GM23248 (cell line): ENCODE data around the gene FAM20C. TPM values are rescaled to one million over a fixed set of nuclear protein-coding genes. Genes with fewer than 3 reads are reported as not detected.

ENCODE experiments used
- DNase-seq: peaks from one replicate; pipeline ENCODE4 v3.0.0-alpha.2; 2015
- H2AFZ ChIP-seq: fragments of 200-600 bp; sonication (generic); 2 replicates; pipeline ENCODE4 v1.6.1; 2016; ENCODE audit warnings: antibody characterized with exemption
- H3F3A ChIP-seq: fragments of 200-600 bp; sonication (generic); 2 replicates; pipeline ENCODE4 v1.6.1; 2016; ENCODE audit warnings: mild to moderate bottlenecking, antibody characterized with exemption, mixed run types; ENCODE audit not compliant: insufficient read depth
- H3K27ac ChIP-seq: fragments of 200-600 bp; sonication (generic); 2 replicates; pipeline ENCODE4 v1.5.1; 2016; ENCODE audit warnings: mild to moderate bottlenecking
- H3K27me3 ChIP-seq: fragments of 200-600 bp; sonication (generic); replicated peaks from 2 replicates; pipeline ENCODE4 v1.6.1; 2016; ENCODE audit warnings: mild to moderate bottlenecking; ENCODE audit not compliant: insufficient read depth
- H3K36me3 ChIP-seq: fragments of 200-600 bp; sonication (generic); 2 replicates; pipeline ENCODE4 v1.6.1; 2016; ENCODE audit warnings: low read depth, mild to moderate bottlenecking
- H3K4me1 ChIP-seq: fragments of 200-600 bp; sonication (generic); 2 replicates; pipeline ENCODE4 v1.6.1; 2016; ENCODE audit warnings: mild to moderate bottlenecking; ENCODE audit not compliant: insufficient read depth
- H3K4me2 ChIP-seq: fragments of 200-600 bp; sonication (generic); one replicate; pipeline ENCODE4 v1.6.1; 2016; ENCODE audit warnings: mild to moderate bottlenecking; ENCODE audit not compliant: unreplicated experiment
- H3K4me3 ChIP-seq: fragments of 200-600 bp; sonication (generic); 2 replicates; pipeline ENCODE4 v1.5.1; 2016; ENCODE audit warnings: mild to moderate bottlenecking
- H3K79me2 ChIP-seq: fragments of 200-600 bp; sonication (generic); 2 replicates; pipeline ENCODE4 v1.6.1; 2016; ENCODE audit warnings: mild to moderate bottlenecking; ENCODE audit not compliant: insufficient read depth
- H3K9ac ChIP-seq: fragments of 200-600 bp; sonication (generic); 2 replicates; pipeline ENCODE4 v1.6.1; 2016; ENCODE audit warnings: mild to moderate bottlenecking
- H3K9me2 ChIP-seq: fragments of 200-600 bp; sonication (generic); 2 replicates; pipeline ENCODE4 v1.6.1; 2016; ENCODE audit warnings: mixed run types, mild to moderate bottlenecking, moderate library complexity; ENCODE audit not compliant: insufficient read depth
- H3K9me3 ChIP-seq: fragments of 200-600 bp; sonication (generic); one replicate; pipeline ENCODE4 v1.6.1; 2017; ENCODE audit warnings: low read depth
- H4K20me1 ChIP-seq: fragments of 200-600 bp; sonication (generic); 2 replicates; pipeline ENCODE4 v1.6.0; 2016; ENCODE audit not compliant: insufficient read depth
- EZH2 ChIP-seq: fragments of 200-600 bp; sonication (generic); IDR thresholded peaks from 2 replicates; pipeline ENCODE4 v1.6.1; 2018; ENCODE audit warnings: antibody characterized with exemption, mild to moderate bottlenecking; ENCODE audit not compliant: insufficient read depth, poor library complexity, severe bottlenecking
- EZH2phosphoT487 ChIP-seq: fragments of 200-600 bp; sonication (generic); IDR thresholded peaks from 2 replicates; pipeline ENCODE4 v1.6.1; 2018; ENCODE audit warnings: antibody characterized with exemption, moderate library complexity, mild to moderate bottlenecking, low read depth; ENCODE audit not compliant: insufficient read depth
- WGBS, 2 experiments: methylation state at CpG; one replicate each; pipeline ENCODE4 v1.1.6; 2015 to 2017; ENCODE audit warnings: low lambda C conversion rate in 2 of 2, low coverage in 1 of 2; ENCODE audit errors: missing lambda C conversion rate in 2 of 2; 5-methylcytosine and 5-hydroxymethylcytosine counted together
- in situ Hi-C: fragments of 300-500 bp; cut with MboI; formaldehyde crosslinking; loops from 2 replicates; pipeline ENCODE4 v1.15.0; 2020
- polyA plus RNA-seq: library from polyadenylated mRNA; unstranded; fragments of >200 nt; fragmentation: Nextera tagmentation; extraction: Ambion mirVana; gene quantifications from 2 replicates; pipeline ENCODE4 v1.2.1, GENCODE V29; 2016
- total RNA-seq: library from RNA; depleted of rRNA; stranded (reverse); fragments of >200 nt; shearing (Covaris generic); gene quantifications from 2 replicates; pipeline ENCODE4 v1.2.3, GENCODE V29; 2014

FAM20C gene
- total and polyA plus RNA-seq, 2 experiments from 2014 or later: 13.5 to 63.8 TPM

- Histone ChIP-seq H4K20me1 (no peaks in the 10 kb centered on the region), H3K9me2 (no peaks in the 10 kb centered on the region), H3K27ac (no peak overlapping the region), H3K4me2 (no peak overlapping the region), H3K9ac (no peak overlapping the region), H3F3A (no peaks in the 10 kb centered on the region), H3K9me3 (no peaks in the 10 kb centered on the region), H3K4me3 (no peak overlapping the region), H3K27me3 (peaks cover 69% of the 10 kb centered on the region), H3K36me3 (no peaks in the 10 kb centered on the region), H3K79me2 (no peaks in the 10 kb centered on the region), H2AFZ (no peak overlapping the region), H3K4me1 (no peaks in the 10 kb centered on the region)
- 41 to 50% methylated on average over 7 of the region's 7 CpGs for WGBS, 2 experiments
- DNase-seq: no peak
- in situ Hi-C loops: no loop called here
- no peak for TF ChIP-seq EZH2phosphoT487
- TF ChIP-seq EZH2: no peak
Observed at GRCh38 chr7:292226-292625, 99.9 kb downstream of the FAM20C start.

GRCh38 chr7:292826-293225, 100.5 kb downstream of the FAM20C start:
- no peak overlapping the region for H2AFZ ChIP-seq
- no peaks in the 10 kb centered on the region for H3F3A ChIP-seq
- H3K79me2 ChIP-seq: no peaks in the 10 kb centered on the region
- no peaks in the 10 kb centered on the region for H3K9me2 ChIP-seq
- H3K9ac ChIP-seq: no peak overlapping the region
- H3K27ac ChIP-seq: no peak overlapping the region
- DNase-seq: no peak
- H3K27me3 ChIP-seq: peaks cover 65% of the 10 kb centered on the region
- no peaks in the 10 kb centered on the region for H3K4me1 ChIP-seq
- in situ Hi-C loops: no loop called here
- no peaks in the 10 kb centered on the region for H3K36me3 ChIP-seq
- no peaks in the 10 kb centered on the region for H4K20me1 ChIP-seq
- H3K4me2 ChIP-seq: no peak overlapping the region
- no peaks in the 10 kb centered on the region for H3K9me3 ChIP-seq
- WGBS, 2 experiments: 71 to 74% methylated on average over 15 of the region's 15 CpGs
- no peak overlapping the region for H3K4me3 ChIP-seq
- TF ChIP-seq EZH2phosphoT487: no peak
- TF ChIP-seq EZH2: no peak

GRCh38 chr7:293681-294439, 101.5 kb downstream of the FAM20C start:
- Histone ChIP-seq H3K9me2 (no peaks in the 10 kb centered on the region), H3K27ac (no peak overlapping the region), H3K79me2 (no peaks in the 10 kb centered on the region), H3K4me1 (no peaks in the 10 kb centered on the region), H3F3A (no peaks in the 10 kb centered on the region), H3K36me3 (no peaks in the 10 kb centered on the region), H3K27me3 (peaks cover 62% of the 10 kb centered on the region), H4K20me1 (no peaks in the 10 kb centered on the region), H3K4me2 (no peak overlapping the region), H3K9ac (no peak overlapping the region), H2AFZ (no peak overlapping the region), H3K9me3 (no peaks in the 10 kb centered on the region), H3K4me3 (no peak overlapping the region)
- in situ Hi-C loops: no loop called here
- TF ChIP-seq EZH2phosphoT487: no peak
- no peak for TF ChIP-seq EZH2
- WGBS, 2 experiments: 54 to 63% methylated on average over 23 of the region's 23 CpGs
- DNase-seq: no peak

DNA sequence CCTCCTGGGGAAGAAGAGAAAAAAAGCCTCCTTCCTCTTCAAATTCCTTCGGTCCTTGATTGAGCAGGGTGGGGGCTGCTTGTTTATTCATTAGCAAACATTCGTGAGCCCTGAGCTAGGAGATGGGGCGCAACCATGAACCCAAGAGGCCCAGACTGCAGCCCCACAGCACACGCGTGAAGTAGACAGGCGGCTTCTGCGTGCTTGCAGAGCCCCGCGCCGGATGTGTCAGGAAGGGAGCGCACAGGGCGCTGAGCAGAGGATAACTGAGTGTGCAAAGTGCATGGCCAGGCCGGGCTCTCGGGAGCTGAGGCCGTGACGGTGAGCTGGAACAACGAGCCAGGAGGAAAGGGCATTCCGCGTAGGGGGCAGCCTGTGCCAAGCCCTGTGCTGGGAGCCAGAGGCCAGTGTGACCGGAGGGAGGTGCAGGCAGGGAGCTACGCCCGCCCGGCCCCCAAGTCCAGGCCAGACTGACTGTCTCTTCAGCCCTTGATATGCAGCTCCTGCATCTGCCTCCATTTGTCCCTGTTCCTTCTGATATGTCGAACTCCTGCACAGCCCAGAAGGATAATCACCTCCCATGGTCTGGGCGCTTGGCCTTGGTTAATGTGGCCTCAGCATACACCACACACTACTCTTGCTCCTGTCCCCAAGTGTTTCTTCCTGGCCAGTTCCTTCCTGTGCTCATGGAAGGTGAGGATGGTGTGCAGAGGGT, 102.2 kb downstream of the FAM20C start:
- no peak overlapping the region for H3K4me3 ChIP-seq
- no peaks in the 10 kb centered on the region for H3K36me3 ChIP-seq
- no peak overlapping the region for H3K4me2 ChIP-seq
- H3K4me1 ChIP-seq: no peaks in the 10 kb centered on the region
- H3K9me2 ChIP-seq: no peaks in the 10 kb centered on the region
- H3K27me3 ChIP-seq: peaks cover 56% of the 10 kb centered on the region
- TF ChIP-seq EZH2phosphoT487: no peak
- TF ChIP-seq EZH2: no peak
- no peaks in the 10 kb centered on the region for H3K9me3 ChIP-seq
- H2AFZ ChIP-seq: no peak overlapping the region
- H3K27ac ChIP-seq: no peak overlapping the region
- in situ Hi-C loops: no loop called here
- no peaks in the 10 kb centered on the region for H4K20me1 ChIP-seq
- DNase-seq: no peak
- H3F3A ChIP-seq: no peaks in the 10 kb centered on the region
- no peak overlapping the region for H3K9ac ChIP-seq
- H3K79me2 ChIP-seq: no peaks in the 10 kb centered on the region
- WGBS, 2 experiments: 85 to 90% methylated on average over 23 to 25 of the region's 25 CpGs
